Mammary epithelial cell (primary cell): ENCODE measurements around the gene TBX15.

Source experiments
- EZH2 ChIP-seq: IDR thresholded peaks from 2 replicates; pipeline ENCODE4 v1.6.1; 2012; ENCODE audit warnings: low read length, inconsistent platforms, borderline replicate concordance
- TF ChIP-seq, protein P1 (sequence below), 2 donors: IDR thresholded peaks in 1 of 2; conservative IDR thresholded peaks in 1 of 2; 2 replicates each; pipeline ENCODE4 v1.5.1; 2011 to 2012; ENCODE audit warnings: inconsistent platforms in 2 of 2, low read length in 2 of 2, mild to moderate bottlenecking in 2 of 2, control low read depth in 1 of 2, low read depth in 1 of 2; ENCODE audit not compliant: insufficient read depth in 1 of 2; ENCODE audit errors: extremely low read depth in 1 of 2

DNA sequence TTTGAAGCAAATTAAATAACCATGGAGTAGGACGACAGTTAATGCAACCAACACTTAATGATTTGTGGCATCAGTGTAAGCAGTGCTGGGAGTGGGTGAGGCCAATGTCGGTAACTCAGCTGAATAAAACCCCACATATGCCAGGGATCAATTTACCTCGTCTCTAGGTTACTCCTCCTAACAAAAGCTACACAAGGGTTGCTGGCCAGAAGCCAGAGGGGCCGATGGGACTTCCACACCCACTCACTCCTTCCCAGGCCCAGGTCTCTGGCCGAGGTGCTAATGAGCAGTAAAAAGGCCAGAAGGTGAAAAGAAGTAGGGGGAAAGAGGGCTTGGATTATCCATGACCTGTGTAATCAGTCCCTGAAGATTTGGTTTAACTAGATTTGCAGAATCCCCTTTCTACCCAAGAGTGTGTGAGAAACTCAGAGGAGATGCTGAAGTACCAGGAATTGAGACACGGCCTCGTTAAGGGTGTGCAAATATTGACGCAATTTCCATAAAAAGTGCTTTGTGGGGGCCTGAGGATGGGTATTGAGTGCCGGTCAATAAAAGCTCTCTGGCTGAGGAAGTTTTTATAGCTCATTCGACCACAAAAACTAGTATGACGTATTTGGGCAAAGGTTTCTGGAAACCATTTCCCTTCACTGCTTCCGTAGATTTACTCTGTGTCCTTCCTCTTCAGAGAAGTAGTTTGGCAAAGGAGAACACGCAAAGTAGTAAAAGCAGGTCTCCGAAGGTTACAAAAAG, 145.5 kb downstream of the TBX15 start:
- TF ChIP-seq, protein P1, sequence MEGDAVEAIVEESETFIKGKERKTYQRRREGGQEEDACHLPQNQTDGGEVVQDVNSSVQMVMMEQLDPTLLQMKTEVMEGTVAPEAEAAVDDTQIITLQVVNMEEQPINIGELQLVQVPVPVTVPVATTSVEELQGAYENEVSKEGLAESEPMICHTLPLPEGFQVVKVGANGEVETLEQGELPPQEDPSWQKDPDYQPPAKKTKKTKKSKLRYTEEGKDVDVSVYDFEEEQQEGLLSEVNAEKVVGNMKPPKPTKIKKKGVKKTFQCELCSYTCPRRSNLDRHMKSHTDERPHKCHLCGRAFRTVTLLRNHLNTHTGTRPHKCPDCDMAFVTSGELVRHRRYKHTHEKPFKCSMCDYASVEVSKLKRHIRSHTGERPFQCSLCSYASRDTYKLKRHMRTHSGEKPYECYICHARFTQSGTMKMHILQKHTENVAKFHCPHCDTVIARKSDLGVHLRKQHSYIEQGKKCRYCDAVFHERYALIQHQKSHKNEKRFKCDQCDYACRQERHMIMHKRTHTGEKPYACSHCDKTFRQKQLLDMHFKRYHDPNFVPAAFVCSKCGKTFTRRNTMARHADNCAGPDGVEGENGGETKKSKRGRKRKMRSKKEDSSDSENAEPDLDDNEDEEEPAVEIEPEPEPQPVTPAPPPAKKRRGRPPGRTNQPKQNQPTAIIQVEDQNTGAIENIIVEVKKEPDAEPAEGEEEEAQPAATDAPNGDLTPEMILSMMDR (conservative IDR thresholded peaks at IDR 0.05 in 1 of 2, IDR thresholded peaks at IDR 0.05 in 1 of 2; ENCODE audit: extremely low read depth in 1 of 2, insufficient read depth in 1 of 2, low read depth in 1 of 2, low read length in 2 of 2): no peak
- no peak for TF ChIP-seq EZH2
